Measurements from ENCODE around the gene PDE6H. TPM values are rescaled to one million over a fixed set of nuclear protein-coding genes. Genes with fewer than 3 reads are reported as not detected.

PDE6H gene
- total and polyA plus RNA-seq, 9 donors = not detected

- WGBS (ENCODE audit: insufficient coverage) = no CpG with 5 or more reads among the region's 1 CpG
- no peaks in the 10 kb centered on the region for H3K4me1 ChIP-seq (ENCODE audit: control insufficient read depth, insufficient read depth, low read length)
- H3K36me3 ChIP-seq (ENCODE audit: control insufficient read depth, insufficient read depth, low read length) = no peaks in the 10 kb centered on the region
- DNase-seq = no peak
- H3K9me3 ChIP-seq (replicated peaks; ENCODE audit: control insufficient read depth, low read depth, low read length) = no peaks in the 10 kb centered on the region
- no peak overlapping the region for H3K27ac ChIP-seq (ENCODE audit: low read length)
- no peak overlapping the region for H3K4me3 ChIP-seq (ENCODE audit: low read length)
- H3K27me3 ChIP-seq (ENCODE audit: control insufficient read depth, insufficient read depth, low read length) = no peaks in the 10 kb centered on the region
These were observed 11.2 kb downstream of the PDE6H start for GRCh38 chr12:14984036-14984435.

- WGBS (ENCODE audit: insufficient coverage) = no CpG with 5 or more reads among the region's 1 CpG
These were observed 12.0 kb downstream of the PDE6H start for GRCh38 chr12:14984766-14985285.

GRCh38 chr12:14986449-14986848 is 13.6 kb downstream of the PDE6H start:
- no peaks in the 10 kb centered on the region for H3K36me3 ChIP-seq (ENCODE audit: control insufficient read depth, insufficient read depth, low read length)
- no peaks in the 10 kb centered on the region for H3K27me3 ChIP-seq (ENCODE audit: control insufficient read depth, insufficient read depth, low read length)
- no peaks in the 10 kb centered on the region for H3K4me1 ChIP-seq (ENCODE audit: control insufficient read depth, insufficient read depth, low read length)
- WGBS (ENCODE audit: insufficient coverage) = 52% methylated on average over 2 of the region's 4 CpGs
- H3K4me3 ChIP-seq (ENCODE audit: low read length) = no peak overlapping the region
- no peak overlapping the region for H3K27ac ChIP-seq (ENCODE audit: low read length)
- no peaks in the 10 kb centered on the region for H3K9me3 ChIP-seq (replicated peaks; ENCODE audit: control insufficient read depth, low read depth, low read length)
- peak; percentile 38 for DNase-seq

More at GRCh38 chr12:14984766-14985285, 12.0 kb downstream of the PDE6H start:
- Histone ChIP-seq H3K4me1 (ENCODE audit: control insufficient read depth, insufficient read depth, low read length) (no peaks in the 10 kb centered on the region), H3K36me3 (ENCODE audit: control insufficient read depth, insufficient read depth, low read length) (no peaks in the 10 kb centered on the region), H3K4me3 (ENCODE audit: low read length) (no peak overlapping the region), H3K9me3 (replicated peaks; ENCODE audit: control insufficient read depth, low read depth, low read length) (no peaks in the 10 kb centered on the region), H3K27ac (ENCODE audit: low read length) (no peak overlapping the region), H3K27me3 (ENCODE audit: control insufficient read depth, insufficient read depth, low read length) (no peaks in the 10 kb centered on the region)
- peak; percentile 77 for DNase-seq

- no peaks in the 10 kb centered on the region for H3K4me1 ChIP-seq (ENCODE audit: control insufficient read depth, insufficient read depth, low read length)
- no CpG with 5 or more reads among the region's 3 CpGs for WGBS (ENCODE audit: insufficient coverage)
These were observed 15.2 kb downstream of the PDE6H start for GRCh38 chr12:14988035-14988434.

GRCh38 chr12:14989790-14990189 is 16.9 kb downstream of the PDE6H start:
- WGBS (ENCODE audit: insufficient coverage) = no CpG with 5 or more reads among the region's 1 CpG
- H3K27me3 ChIP-seq (ENCODE audit: control insufficient read depth, insufficient read depth, low read length) = no peaks in the 10 kb centered on the region
- H3K36me3 ChIP-seq (ENCODE audit: control insufficient read depth, insufficient read depth, low read length) = no peaks in the 10 kb centered on the region
- no peaks in the 10 kb centered on the region for H3K4me1 ChIP-seq (ENCODE audit: control insufficient read depth, insufficient read depth, low read length)
- no peak overlapping the region for H3K4me3 ChIP-seq (ENCODE audit: low read length)
- H3K27ac ChIP-seq (ENCODE audit: low read length) = no peak overlapping the region
- no peaks in the 10 kb centered on the region for H3K9me3 ChIP-seq (replicated peaks; ENCODE audit: control insufficient read depth, low read depth, low read length)
- DNase-seq = no peak

More at GRCh38 chr12:14988035-14988434, 15.2 kb downstream of the PDE6H start:
- Histone ChIP-seq H3K27ac (ENCODE audit: low read length) (no peak overlapping the region), H3K27me3 (ENCODE audit: control insufficient read depth, insufficient read depth, low read length) (no peaks in the 10 kb centered on the region), H3K36me3 (ENCODE audit: control insufficient read depth, insufficient read depth, low read length) (no peaks in the 10 kb centered on the region), H3K9me3 (replicated peaks; ENCODE audit: control insufficient read depth, low read depth, low read length) (no peaks in the 10 kb centered on the region), H3K4me3 (ENCODE audit: low read length) (no peak overlapping the region)
- DNase-seq = no peak

- Histone ChIP-seq H3K27me3 (ENCODE audit: control insufficient read depth, insufficient read depth, low read length) (no peaks in the 10 kb centered on the region), H3K4me1 (ENCODE audit: control insufficient read depth, insufficient read depth, low read length) (no peaks in the 10 kb centered on the region), H3K36me3 (ENCODE audit: control insufficient read depth, insufficient read depth, low read length) (no peaks in the 10 kb centered on the region), H3K4me3 (ENCODE audit: low read length) (no peak overlapping the region), H3K27ac (ENCODE audit: low read length) (no peak overlapping the region), H3K9me3 (replicated peaks; ENCODE audit: control insufficient read depth, low read depth, low read length) (no peaks in the 10 kb centered on the region)
- DNase-seq = no peak
These were observed 18.2 kb downstream of the PDE6H start for GRCh38 chr12:14991069-14991468.

GRCh38 chr12:14992673-14993072 is 19.8 kb downstream of the PDE6H start:
- H3K27me3 ChIP-seq (ENCODE audit: control insufficient read depth, insufficient read depth, low read length) = no peaks in the 10 kb centered on the region

GRCh38 chr12:14993117-14993516 is 20.3 kb downstream of the PDE6H start:
- no peak for DNase-seq
- H3K4me1 ChIP-seq (ENCODE audit: control insufficient read depth, insufficient read depth, low read length) = no peaks in the 10 kb centered on the region
- H3K36me3 ChIP-seq (ENCODE audit: control insufficient read depth, insufficient read depth, low read length) = no peaks in the 10 kb centered on the region
- H3K4me3 ChIP-seq (ENCODE audit: low read length) = no peak overlapping the region
- no CpG with 5 or more reads among the region's 5 CpGs for WGBS (ENCODE audit: insufficient coverage)
- H3K9me3 ChIP-seq (replicated peaks; ENCODE audit: control insufficient read depth, low read depth, low read length) = no peaks in the 10 kb centered on the region
- H3K27ac ChIP-seq (ENCODE audit: low read length) = no peak overlapping the region
- H3K27me3 ChIP-seq (ENCODE audit: control insufficient read depth, insufficient read depth, low read length) = no peaks in the 10 kb centered on the region

More at GRCh38 chr12:14992673-14993072, 19.8 kb downstream of the PDE6H start:
- Histone ChIP-seq H3K36me3 (ENCODE audit: control insufficient read depth, insufficient read depth, low read length) (no peaks in the 10 kb centered on the region), H3K9me3 (replicated peaks; ENCODE audit: control insufficient read depth, low read depth, low read length) (no peaks in the 10 kb centered on the region), H3K4me3 (ENCODE audit: low read length) (no peak overlapping the region), H3K27ac (ENCODE audit: low read length) (no peak overlapping the region), H3K4me1 (ENCODE audit: control insufficient read depth, insufficient read depth, low read length) (no peaks in the 10 kb centered on the region)
- no CpG with 5 or more reads among the region's 3 CpGs for WGBS (ENCODE audit: insufficient coverage)
- DNase-seq = no peak

- Histone ChIP-seq H3K4me3 (ENCODE audit: low read length) (no peak overlapping the region), H3K27ac (ENCODE audit: low read length) (no peak overlapping the region), H3K4me1 (ENCODE audit: control insufficient read depth, insufficient read depth, low read length) (no peaks in the 10 kb centered on the region), H3K36me3 (ENCODE audit: control insufficient read depth, insufficient read depth, low read length) (no peaks in the 10 kb centered on the region), H3K9me3 (replicated peaks; ENCODE audit: control insufficient read depth, low read depth, low read length) (no peaks in the 10 kb centered on the region), H3K27me3 (ENCODE audit: control insufficient read depth, insufficient read depth, low read length) (no peaks in the 10 kb centered on the region)
- DNase-seq = no peak
- WGBS (ENCODE audit: insufficient coverage) = no CpG with 5 or more reads among the region's 4 CpGs
These were observed 20.9 kb downstream of the PDE6H start for GRCh38 chr12:14993537-14994266.

- Histone ChIP-seq H3K36me3 (ENCODE audit: control insufficient read depth, insufficient read depth, low read length) (no peaks in the 10 kb centered on the region), H3K9me3 (replicated peaks; ENCODE audit: control insufficient read depth, low read depth, low read length) (no peaks in the 10 kb centered on the region), H3K4me3 (ENCODE audit: low read length) (no peak overlapping the region), H3K27ac (ENCODE audit: low read length) (no peak overlapping the region), H3K4me1 (ENCODE audit: control insufficient read depth, insufficient read depth, low read length) (no peaks in the 10 kb centered on the region), H3K27me3 (ENCODE audit: control insufficient read depth, insufficient read depth, low read length) (no peaks in the 10 kb centered on the region)
- WGBS (ENCODE audit: insufficient coverage) = no CpG with 5 or more reads among the region's 3 CpGs
- no peak for DNase-seq
These were observed 21.8 kb downstream of the PDE6H start for GRCh38 chr12:14994610-14995009.

All from muscle of leg (tissue), 11 donors.